Measurements from ENCODE around the gene HIC1.

Gene HIC1

DNA sequence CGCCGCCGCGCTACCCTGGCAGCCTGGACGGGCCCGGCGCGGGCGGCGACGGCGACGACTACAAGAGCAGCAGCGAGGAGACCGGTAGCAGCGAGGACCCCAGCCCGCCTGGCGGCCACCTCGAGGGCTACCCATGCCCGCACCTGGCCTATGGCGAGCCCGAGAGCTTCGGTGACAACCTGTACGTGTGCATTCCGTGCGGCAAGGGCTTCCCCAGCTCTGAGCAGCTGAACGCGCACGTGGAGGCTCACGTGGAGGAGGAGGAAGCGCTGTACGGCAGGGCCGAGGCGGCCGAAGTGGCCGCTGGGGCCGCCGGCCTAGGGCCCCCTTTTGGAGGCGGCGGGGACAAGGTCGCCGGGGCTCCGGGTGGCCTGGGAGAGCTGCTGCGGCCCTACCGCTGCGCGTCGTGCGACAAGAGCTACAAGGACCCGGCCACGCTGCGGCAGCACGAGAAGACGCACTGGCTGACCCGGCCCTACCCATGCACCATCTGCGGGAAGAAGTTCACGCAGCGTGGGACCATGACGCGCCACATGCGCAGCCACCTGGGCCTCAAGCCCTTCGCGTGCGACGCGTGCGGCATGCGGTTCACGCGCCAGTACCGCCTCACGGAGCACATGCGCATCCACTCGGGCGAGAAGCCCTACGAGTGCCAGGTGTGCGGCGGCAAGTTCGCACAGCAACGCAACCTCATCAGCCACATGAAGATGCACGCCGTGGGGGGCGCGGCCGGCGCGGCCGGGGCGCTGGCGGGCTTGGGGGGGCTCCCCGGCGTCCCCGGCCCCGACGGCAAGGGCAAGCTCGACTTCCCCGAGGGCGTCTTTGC lies 3.1 kb downstream of the HIC1 start:
- peak overlapping the region; percentile 93 for H3K4me3 ChIP-seq (ENCODE audit: low read depth, low read length)

DNA sequence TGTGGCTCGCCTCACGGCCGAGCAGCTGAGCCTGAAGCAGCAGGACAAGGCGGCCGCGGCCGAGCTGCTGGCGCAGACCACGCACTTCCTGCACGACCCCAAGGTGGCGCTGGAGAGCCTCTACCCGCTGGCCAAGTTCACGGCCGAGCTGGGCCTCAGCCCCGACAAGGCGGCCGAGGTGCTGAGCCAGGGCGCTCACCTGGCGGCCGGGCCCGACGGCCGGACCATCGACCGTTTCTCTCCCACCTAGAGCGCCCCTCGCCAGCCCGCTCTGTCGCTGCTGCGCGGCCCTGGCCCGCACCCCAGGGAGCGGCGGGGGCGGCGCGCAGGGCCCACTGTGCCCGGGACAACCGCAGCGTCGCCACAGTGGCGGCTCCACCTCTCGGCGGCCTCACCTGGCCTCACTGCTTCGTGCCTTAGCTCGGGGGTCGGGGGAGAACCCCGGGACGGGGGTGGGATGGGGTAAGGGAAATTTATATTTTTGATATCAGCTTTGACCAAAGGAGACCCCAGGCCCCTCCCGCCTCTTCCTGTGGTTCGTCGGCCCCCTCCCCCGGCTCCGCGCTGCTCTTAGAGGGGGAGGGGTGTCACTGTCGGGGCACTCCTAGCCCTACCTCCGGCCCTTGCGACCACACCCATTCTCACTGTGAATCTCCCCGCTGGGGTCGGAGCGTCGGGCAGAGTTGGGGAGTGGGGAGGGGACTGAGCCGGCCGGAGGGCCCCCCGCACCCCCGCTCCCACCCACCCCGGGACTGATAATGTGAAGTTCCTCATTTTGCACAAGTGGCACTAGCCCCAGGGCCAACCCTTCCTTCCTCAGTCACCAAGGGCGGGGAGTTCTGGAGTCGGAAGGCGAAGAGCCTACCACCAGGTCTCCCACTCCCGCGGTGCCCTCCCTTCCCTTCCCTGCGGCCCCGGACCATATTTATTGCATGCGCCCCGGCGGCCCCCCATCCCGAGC lies 4.0 kb downstream of the HIC1 start:
- TF ChIP-seq, protein P1, sequence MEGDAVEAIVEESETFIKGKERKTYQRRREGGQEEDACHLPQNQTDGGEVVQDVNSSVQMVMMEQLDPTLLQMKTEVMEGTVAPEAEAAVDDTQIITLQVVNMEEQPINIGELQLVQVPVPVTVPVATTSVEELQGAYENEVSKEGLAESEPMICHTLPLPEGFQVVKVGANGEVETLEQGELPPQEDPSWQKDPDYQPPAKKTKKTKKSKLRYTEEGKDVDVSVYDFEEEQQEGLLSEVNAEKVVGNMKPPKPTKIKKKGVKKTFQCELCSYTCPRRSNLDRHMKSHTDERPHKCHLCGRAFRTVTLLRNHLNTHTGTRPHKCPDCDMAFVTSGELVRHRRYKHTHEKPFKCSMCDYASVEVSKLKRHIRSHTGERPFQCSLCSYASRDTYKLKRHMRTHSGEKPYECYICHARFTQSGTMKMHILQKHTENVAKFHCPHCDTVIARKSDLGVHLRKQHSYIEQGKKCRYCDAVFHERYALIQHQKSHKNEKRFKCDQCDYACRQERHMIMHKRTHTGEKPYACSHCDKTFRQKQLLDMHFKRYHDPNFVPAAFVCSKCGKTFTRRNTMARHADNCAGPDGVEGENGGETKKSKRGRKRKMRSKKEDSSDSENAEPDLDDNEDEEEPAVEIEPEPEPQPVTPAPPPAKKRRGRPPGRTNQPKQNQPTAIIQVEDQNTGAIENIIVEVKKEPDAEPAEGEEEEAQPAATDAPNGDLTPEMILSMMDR (IDR thresholded peaks at IDR 0.05; ENCODE audit: borderline replicate concordance, insufficient read depth, low read depth, low read length), result peak; percentile 95
- H3K4me3 ChIP-seq (ENCODE audit: low read depth, low read length), result peak overlapping the region; percentile 93

More for the DNA sequence above, 3.1 kb downstream of the HIC1 start:
- TF ChIP-seq, protein P1 (IDR thresholded peaks at IDR 0.05; ENCODE audit: borderline replicate concordance, insufficient read depth, low read depth, low read length), result no peak

DNA sequence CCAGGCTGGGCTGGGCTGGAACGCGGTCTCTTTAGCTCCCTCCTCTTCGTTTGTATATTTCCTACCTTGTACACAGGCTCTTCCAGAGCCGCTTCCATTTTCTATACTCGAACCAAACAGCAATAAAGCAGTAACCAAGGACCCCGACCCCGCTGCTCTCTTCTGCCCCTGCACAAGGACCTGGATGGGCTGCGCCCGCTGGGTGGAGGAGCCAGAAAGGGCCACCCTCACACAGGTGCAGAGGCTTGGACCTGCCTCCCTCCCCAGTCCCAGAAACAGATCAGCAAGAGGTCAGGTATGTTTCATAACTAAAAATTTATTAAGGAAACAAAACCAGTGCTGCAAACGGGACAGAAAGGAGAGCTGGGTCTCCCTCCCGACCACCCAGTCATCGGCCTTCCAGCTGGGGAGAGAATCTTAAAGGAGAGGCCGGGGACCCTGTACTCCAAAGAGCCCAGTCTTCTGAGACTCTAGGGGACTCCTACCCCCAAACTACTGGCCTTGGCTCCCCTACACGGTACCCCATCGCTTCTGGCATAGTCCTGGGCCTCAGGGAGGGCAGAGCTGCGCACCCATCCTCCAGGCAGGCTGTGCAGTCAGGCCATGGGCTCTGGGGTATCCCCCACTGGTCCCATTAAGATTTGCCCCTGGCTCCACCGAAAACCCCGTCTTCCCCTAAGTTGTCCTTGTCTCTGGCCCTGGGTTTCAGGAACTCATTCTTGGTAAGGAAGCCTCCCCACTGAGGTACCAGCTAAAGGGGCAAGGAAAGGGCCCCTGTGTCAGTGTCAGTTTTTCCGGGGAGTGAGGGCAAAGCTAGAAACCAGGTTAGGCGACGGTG lies 4.9 kb downstream of the HIC1 start:
- H3K4me3 ChIP-seq (ENCODE audit: low read depth, low read length), result peak overlapping the region; percentile 93
- TF ChIP-seq, protein P1 (IDR thresholded peaks at IDR 0.05; ENCODE audit: borderline replicate concordance, insufficient read depth, low read depth, low read length), result no peak

DNA sequence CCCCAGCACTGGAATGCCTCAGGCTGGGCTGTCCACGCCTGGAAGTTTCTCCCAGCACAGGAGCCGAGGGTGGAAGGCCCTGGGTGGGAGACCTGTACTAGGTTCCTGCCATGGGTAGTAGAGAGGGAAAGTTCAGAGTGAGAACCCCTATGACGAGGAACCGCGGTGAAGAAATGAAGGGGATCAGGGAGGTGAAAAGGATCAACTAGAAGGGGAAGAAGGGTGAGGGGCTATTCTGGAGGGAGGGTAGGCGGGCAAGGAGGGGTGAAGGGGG lies 5.4 kb downstream of the HIC1 start:
- TF ChIP-seq, protein P1 (IDR thresholded peaks at IDR 0.05; ENCODE audit: borderline replicate concordance, insufficient read depth, low read depth, low read length), result no peak
- peak overlapping the region; percentile 24 for H3K4me3 ChIP-seq (ENCODE audit: low read depth, low read length)

GRCh38 chr17:2060681-2061440 lies 6.0 kb downstream of the HIC1 start:
- TF ChIP-seq, protein P1 (IDR thresholded peaks at IDR 0.05; ENCODE audit: borderline replicate concordance, insufficient read depth, low read depth, low read length), result no peak
- H3K4me3 ChIP-seq (ENCODE audit: low read depth, low read length), result no peak overlapping the region

DNA sequence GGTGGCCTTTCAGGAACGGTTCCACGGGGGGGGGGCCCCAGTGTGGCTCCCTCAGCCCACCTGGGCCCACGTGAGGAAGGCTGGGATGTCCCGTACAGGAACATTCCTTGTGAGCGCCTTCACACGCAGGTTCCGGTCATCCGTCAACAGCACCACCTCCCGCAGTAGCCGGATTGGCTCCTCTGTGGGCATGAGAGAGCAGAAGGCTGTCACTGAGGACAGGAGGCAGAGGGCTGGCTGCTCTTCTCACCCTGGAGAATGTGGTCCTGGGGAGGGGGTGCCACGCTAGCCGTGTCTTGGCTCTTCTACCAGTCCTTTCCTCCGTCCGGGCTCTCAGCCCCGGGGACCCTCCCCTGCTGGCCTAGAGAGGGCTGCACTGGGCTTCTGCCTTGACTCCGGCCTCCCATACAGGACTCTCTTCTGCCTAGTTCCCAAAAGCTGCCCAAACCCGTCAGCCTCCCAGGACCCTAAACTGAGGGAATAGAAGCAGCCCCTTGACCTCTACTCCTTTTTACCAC lies 6.6 kb downstream of the HIC1 start:
- no peak overlapping the region for H3K4me3 ChIP-seq (ENCODE audit: low read depth, low read length)
- TF ChIP-seq, protein P1 (IDR thresholded peaks at IDR 0.05; ENCODE audit: borderline replicate concordance, insufficient read depth, low read depth, low read length), result no peak
